Endothelial cell of umbilical vein (primary cell): ENCODE results near the gene TGFBR2.

ENCODE experiments used
- CTCF ChIP-seq, 2 donors: IDR thresholded peaks; 1 replicate in 1 of 2; 2 replicates in 1 of 2; pipeline ENCODE4 v1.5.1; 2011; ENCODE audit warnings: low read length in 2 of 2, mild to moderate bottlenecking in 2 of 2, moderate library complexity in 2 of 2, control low read depth in 1 of 2, inconsistent platforms in 1 of 2, low read depth in 1 of 2; ENCODE audit not compliant: insufficient read depth in 1 of 2; ENCODE audit errors: extremely low read depth in 1 of 2
- POLR2A ChIP-seq: IDR thresholded peaks from 2 replicates; pipeline ENCODE4 v1.6.1; 2012; ENCODE audit warnings: low read depth, mild to moderate bottlenecking, control low read depth, low read length

- TF ChIP-seq CTCF (IDR thresholded peaks at IDR 0.05; ENCODE audit: extremely low read depth in 1 of 2, insufficient read depth in 1 of 2, low read depth in 1 of 2, low read length in 2 of 2), result no peak
- no peak for TF ChIP-seq POLR2A
Measured at GRCh38 chr3:30668051-30668609, 61.7 kb downstream of the TGFBR2 start.
